D341Med (cell line): ENCODE measurements around the gene PFDN4.

Source experiments
- DNase-seq: peaks from one replicate; pipeline ENCODE4 v3.0.0; 2012; ENCODE audit warnings: low spot score

PFDN4 gene, protein sequence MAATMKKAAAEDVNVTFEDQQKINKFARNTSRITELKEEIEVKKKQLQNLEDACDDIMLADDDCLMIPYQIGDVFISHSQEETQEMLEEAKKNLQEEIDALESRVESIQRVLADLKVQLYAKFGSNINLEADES

DNA sequence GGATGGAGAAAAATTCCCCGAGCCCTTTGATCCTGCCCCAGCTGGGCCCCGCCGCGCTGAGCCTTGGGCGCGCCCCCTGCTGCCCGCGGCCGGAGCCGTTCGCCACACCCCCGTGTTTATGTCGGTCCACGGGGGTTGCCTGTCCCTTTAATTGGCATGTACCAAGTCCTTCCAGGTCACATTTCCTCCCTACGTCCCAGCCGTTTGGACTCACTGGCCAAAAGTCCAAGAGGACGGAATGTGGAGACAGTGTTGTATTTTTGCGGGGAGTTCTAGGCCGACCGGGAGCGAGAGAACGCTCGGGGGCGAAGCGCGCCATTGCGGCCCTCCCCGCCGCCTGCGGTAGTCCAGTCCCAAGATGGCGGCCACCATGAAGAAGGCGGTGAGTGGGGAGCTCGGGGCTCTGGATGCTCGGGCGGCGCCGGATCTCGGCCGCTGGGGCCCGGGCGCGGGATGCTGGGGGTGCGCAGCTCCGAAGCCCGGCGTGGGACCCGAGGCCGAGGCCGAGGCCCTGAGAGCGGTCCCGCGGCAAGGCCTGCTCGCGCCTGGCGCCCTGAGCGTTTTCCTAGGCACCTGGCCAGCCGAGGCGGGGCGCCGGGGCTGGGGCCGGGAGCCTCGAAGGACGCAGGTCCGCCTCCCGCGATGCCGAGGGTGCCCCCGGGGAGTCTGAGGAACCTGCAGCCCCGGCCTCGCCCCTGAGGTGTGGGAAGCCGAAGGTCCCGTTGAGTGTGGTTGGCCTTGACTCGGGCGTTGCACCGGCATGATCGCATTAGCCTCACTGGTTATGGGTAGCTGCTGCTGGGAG lies at the start of gene PFDN4:
Gene PFDN4, plus strand, starts transcription at position 345 of the 805 bp plus-strand sequence. Its CDS starts 14 bp downstream, at position 359.
- peak; percentile 95 for DNase-seq

DNA sequence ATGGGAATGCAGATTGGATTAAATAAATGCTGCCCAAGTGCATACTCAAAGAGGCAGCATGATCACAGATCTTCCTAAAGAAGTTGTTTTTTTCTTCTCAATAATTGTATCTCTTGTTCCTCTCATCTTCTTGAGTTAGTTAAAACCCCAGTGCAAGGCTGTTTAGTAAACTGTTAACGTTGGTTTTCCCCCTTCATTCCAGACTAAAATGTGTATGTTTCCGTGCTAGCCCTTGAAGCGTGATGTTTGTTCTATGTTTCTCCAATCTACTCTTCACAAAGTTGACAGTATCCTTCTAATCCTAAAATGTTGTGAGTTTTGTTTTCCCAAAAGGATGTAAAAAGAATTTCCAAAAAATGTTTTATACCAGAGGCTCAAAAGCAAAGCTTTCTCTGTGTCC lies 49.7 kb upstream of the PFDN4 start:
- no peak for DNase-seq

DNA sequence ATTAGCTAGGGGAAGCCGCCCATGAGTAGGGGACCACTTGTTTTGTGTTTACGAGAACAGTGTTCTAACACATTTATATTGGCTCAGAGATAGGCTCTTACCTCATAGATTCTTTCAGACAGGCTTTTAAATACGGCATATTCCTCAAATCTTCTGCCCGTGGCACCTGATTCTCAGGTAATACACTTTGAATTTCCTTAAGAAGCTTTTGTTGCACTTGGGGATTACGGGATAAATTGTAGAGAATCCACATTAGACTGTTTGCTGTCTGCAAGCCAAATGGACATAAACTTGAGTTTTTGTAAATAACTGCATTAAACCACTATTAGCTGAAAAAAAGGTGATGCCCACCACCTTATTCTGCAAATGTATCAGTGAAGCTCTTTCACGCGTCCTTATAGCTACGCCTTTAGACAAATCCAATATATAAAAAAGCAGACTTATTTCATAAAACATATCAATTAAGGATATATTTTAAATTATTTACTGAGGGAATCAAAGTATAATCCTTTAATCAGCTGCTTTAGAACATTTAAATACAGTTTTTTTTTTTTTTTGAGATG lies 49.0 kb upstream of the PFDN4 start:
- no peak for DNase-seq

DNA sequence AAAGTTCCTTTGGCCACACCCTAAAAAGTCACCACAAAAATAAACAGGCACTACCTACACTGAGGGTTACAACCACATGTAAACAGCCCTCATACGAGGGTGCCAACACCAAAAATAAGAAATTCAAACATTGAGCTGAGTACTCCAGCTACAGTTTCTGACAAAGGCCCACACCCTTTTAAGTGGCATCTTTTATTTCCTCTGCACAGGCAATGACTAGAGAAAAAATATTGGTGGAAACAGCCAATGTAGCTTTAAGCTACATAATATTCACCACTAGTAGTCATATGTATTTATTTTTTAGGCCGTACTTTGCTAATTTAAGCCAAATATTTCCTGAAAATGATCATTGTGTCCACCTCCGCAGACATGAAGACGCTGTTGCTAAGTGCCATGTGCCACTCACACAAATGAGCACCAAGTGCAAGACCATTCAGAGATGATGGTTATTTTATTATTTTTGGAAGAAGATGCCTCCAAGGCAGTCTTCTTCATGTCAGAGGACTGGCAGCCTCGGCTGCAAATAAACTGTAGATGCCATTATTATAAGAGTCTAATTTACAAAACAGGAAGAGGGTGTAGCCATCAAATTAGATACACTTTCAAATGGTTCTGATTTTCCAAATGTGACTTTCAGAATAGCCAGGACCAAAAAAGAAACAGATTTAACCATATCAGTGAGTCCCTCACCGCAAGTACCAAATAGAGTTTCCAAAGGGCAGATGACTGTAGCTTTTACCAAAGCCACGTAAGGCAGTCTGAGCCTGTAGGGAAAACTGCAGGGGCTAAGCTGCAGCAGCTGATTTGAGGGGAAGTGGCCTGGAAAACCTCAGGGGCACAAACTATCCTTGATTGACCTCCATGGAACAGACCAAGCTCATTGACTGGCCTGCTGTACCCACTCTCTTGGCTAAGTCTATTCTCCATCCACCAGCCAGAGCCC lies 47.6 kb upstream of the PFDN4 start:
- DNase-seq = no peak

DNA sequence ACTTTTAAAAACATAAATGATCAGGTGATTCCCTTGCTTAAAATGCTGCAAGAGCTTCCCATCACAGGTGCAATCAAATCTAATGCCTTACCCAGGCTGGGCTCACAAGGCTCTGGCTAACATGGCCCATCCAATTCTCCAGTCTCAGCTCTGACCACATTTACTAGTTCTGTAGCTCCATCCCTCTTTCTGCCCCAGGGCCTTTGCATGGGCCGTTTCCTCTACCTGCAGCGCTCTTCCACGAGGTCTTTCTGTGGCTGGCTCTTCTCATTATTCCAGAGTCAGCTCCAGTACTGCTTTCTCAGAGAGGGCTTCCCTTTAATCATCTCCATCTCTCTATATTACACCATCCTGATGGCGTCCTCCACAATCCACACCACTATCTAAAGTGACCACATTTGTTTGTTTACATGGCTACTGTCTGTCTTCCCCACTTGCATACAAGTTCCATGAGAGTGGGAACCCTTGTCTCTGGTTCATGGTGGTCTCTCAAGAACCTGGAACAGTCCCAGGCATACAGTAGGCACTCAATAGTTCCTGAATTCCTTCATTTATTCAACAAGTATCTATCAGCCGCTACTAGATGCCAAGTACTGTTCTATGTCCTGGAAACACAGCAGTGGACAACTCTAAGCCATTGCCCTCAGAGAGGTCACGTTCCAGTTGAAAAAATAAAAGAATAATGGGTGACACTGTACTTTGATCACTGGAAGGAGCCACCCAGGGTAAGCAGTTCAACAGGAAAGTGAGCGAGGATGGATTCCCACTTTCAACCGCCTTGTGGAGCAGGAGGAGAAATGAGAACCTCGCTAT lies 46.7 kb upstream of the PFDN4 start:
- DNase-seq = no peak

DNA sequence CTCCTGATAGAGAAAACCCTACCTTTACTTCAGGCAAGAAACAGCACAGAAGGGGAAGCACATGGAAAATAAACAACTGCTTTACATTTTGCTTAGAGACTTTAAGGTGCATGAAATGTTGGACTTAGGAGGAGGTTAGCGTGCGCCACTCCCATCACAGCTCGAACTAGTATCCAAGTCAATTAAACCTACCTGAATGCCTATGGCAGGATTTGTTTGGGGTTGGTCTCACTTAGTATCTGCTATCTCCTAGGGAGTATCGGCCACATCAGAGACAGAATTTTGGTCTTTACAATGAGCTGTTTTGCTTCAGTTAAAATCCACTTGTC lies 46.1 kb upstream of the PFDN4 start:
- DNase-seq = no peak

DNA sequence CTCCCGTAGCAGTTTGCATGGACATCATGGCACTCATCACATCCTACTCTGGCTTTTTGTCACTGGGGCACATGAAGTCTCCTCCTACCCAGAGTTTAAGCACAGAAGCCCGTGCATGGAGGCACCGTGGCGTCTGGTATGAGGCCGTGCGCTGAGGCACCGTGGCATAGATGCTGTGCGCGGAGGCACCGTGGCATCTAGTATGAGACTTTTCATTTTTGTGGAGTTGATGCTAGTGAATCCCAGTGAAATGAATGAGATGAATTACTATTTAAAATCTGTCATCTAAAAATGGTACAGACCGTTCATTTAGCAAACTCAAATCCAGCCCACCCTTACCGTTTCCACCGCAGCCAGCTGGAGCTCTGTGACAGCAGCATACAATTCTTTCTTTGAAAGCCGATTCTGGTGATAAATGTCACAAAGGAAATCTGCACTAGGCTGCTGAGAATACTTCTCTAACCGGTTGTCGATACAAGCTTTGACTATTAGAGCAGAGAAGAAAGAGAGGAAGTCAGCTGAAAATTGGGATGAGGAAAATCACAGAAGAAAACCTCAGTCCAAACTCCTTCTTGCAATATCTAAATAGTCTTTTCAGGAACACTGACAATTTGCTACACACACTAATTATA lies 45.4 kb upstream of the PFDN4 start:
- no peak for DNase-seq

DNA sequence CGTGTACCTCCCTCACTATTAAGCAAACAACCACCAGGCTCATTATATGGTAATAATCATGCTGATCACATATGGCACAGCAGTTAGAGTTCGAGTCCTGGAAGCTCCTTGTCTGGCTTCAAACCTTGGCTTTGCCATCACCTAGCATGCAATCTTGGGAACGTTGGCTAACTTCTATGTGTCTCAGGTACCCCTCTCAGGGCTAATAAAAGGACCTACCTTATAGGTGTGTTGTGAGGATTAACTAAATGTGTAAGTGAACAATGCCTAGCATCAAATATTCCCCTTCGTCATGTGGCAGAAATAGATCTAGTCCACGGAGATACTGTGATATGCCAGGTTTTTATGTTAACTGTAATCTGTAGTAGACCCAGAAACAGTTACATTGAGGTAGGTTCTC lies 44.5 kb upstream of the PFDN4 start:
- DNase-seq = no peak

DNA sequence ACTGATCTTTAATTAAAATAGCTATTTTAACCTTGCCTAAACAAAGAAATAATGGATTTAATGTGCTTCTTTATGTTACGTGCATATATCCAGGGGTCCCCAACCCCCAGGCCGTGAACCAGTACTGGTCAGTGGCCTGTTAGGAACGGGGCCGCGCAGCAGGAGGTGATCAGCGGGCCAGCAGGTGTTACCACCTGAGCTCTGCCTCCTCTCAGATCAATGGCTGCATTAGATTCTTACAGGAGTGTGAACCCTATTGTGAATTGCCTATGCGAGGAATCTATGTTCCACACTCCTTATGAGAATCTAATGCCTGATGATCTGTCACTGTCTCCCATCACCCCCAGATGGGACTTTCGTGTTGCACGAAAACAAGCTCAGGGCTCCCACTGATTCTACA lies 42.9 kb upstream of the PFDN4 start:
- DNase-seq = no peak

DNA sequence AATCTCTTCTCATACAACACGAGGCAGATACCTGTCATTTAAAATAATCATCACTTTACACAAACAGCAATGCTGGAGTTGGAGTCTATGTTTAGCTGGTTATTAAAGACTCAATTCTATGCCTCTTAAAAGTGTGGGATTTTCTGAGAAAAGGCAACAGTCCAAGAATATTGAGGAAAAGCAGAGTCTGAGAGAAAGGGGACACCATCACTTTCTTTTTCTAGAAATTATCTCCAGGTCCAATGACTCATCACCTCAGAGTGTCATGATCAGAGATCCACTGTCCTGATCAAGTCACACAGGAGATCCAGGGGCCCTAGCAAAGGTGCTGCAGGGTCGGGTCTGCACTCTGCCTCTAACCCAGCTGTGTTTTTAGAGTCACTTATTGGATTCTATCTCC lies 42.1 kb upstream of the PFDN4 start:
- no peak for DNase-seq

DNA sequence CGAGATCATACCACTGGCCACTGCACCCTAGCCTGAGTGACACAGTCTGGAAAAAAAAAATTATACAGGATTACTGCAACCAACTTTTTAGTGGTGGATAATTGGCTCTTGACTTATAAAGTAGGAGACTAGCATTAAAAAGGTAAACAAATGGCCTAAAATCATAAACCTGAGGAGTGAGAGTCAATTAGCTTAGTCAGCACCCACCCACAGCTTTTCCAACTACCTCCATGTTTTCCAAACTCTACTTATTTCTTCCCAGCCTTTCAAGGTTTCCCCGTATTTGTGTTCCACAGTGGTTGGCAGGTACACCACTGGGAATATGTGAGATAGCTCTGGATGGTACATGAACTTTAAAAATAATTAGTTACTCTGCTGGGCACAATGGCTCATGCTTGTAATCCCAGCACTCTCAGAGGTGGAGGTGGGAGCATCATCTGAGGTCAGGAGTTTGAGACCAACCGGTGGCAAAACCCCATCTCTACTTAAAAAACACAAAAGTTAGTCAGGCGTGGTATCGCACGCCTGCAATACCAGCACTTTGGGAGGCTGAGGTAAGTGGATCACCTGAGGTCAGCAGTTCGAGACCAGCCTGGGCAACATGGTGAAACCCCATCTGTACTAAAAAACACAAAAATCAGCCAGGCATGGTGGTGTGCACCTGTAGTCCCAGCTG lies 40.8 kb upstream of the PFDN4 start:
- DNase-seq = no peak

DNA sequence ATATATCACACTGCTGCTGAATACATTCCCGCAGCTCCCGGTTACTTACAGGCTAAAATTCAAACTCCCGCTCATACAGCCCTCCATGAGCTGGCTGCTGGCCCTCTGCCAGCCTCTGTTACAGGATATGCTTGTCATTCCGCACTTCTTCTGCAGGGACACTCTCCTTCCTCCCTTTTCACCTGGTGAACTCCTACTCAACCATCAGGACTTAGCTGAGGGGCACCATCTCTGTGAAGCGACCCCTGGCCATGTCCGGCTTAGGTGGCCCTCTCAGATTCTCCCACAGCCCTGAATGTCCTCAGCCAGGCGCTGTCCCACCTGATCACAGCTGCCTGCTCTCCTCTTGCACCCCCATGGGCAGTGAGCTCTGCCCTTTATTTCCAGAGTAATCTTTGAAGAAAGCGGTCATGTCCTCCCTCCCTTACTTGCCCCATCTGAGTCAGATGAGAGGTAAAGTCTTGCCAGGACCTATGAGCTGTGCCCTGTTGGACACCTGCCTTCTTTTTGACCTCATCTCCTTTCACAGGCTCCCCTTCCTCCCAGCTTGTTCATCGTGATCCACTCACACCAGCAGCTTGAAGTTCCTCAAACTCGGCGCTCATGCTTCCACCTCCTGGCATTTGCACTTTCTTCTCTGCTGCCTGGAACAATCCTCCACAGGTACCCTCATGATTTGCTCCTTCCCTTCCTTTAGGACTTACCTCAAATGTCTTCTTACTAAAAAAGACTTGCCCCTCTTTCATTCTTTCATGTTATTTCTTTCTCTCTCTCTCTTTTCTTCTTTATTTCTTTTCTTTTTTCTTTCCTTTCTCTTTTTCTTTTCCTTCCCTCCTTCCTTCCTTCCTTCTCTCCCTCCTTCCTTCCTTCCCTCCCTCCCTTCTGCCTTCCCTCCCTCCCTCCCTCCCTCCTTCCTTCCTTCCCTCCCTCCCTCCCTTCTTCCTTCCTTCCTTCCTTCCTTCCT lies 39.7 kb upstream of the PFDN4 start:
- no peak for DNase-seq

DNA sequence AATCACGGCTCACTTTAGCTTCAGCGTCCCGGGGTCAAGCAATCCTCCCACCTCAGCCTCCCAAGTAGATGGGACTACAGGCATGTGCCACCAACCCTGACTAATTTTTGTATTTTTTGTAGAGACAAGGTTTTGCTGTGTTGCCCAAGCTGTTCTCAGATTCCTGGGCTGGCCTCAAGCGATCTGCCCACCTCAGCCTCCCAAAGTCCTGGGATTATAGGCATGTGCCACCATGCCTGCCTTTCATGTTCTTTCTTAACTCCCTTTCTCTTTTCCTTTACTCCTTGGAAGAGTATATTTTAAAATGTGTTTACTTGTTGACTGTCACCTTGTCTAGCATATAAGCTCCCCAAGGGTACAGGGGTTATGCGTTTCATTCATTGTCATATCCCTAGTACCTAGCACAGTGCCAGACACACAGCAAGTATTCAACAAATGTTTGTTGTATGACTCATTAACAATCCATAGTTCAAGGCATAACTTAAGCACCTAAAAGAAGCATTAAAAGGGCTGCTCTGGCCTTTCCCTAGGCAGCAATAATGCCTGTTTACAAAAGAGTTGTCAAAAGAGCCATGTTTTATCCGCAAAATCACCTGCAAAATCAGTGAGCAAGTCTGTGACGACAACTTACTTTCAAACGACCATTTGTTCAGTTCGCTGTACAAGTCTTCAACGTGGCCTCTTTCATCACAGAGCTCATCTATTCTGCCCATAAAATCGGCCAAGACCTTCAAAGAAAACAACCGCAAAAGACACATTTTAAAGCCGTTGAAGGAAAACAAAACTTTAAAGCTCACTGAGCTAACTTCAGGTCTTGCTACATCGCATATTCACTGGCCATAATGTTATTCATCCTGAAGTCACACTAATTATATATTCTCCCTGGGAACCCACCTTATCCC lies 38.7 kb upstream of the PFDN4 start:
- no peak for DNase-seq

DNA sequence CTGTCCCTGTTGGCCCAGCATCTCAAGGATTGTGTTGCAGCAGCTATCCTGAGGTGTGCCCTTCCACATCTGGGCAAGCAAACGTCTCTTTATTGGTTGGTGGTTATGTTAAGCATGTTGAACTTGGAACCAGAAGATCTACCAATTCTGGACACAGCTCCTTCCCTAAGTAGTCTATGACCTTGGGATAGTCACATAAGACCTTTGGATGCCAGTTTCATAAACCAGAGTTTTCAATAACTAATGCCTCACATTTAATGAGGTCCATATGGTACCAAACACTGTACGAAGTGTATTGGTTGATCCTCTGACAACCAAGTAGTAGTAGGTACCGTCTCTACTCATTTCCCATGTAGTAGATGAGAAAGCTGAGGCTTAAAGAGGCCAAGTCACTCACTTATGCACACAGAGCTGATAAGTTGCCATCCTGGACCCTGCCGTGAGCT lies 37.8 kb upstream of the PFDN4 start:
- DNase-seq = no peak

DNA sequence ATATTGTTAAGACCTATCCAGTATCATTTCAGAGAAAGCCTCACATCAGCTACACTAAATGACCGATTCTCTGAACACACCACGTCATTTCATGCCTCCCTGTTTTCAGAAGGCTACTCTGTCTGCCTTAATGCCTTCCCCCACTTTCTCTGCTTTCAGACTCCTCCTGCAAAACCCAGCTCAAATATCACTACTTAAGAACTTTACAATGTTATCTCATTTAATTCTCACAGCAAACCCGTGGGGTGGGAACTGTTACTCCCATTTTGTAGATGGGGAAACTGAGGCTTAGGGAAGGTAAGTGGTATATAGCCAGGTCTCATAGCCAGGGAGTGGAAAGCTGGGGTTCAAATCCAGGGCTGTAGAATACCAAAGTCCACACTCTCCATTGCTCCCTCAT lies 36.9 kb upstream of the PFDN4 start:
- DNase-seq = no peak

DNA sequence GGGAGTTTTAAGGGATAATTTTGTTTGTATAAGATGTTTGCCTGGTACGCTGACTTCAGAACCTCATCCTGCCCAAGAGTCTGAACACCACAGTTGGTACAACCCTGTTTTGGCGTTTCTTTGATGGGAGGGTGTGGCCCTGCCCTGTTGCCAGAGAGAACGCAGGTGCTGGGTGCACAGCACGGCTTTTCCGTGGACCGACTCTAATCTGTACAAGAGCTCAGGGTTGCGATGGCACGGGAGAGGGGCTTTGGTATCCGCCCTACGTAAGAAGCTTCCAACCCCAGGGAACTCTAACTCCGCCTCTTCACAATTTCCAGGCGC lies 35.4 kb upstream of the PFDN4 start:
- peak; percentile 55 for DNase-seq

DNA sequence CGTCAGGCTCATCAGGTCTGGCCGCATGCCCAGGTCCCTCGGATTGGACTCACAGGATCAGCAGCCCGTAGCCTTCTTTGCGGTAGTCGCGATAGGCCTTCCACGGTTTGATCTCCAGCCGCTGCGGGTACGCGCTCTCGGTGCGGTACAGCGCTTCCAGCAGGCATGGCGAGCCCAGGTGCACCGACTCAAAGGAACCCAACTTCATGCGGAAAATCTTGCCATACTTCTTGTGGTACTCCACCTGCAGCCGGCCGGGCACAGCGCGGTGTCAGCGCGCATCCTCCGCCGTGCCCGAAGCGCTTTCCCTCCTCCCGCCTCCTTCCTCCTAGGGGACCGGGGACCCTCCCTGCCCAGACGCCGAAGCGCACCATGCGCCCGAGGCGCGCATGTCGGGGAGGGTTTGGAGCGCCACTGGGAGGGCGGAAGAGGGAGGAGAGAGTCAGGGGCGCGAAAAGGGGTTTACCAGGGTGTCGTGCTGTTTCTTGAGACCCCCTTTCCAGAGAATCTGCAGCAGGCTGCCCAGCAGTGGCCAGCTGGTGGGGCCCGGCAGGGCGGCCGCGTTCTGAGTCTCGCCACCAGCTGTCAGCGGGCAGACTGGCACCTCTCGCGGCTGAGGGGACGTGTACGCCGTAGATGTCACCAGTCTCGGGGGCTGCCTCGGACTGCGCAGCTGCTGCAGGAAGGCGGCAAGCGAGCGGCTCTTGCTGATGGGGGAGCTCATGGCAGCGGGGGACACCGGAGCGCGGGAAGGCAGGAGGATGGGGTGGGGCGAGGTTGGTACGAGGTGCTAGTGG lies 34.8 kb upstream of the PFDN4 start:
- DNase-seq = peak; percentile 54
